T-helper 2 cell (primary cell): ENCODE measurements around the gene ADAMTS9.

Source experiments
- DNase-seq, 5 experiments: peaks; one replicate each; pipeline versions ENCODE4 v3.0.0 to v3.0.0-alpha.2; 2012 to 2022
- total RNA-seq, 2 donors: gene quantifications; one replicate each; lab custom pipeline; 2026; lab: John Stamatoyannopoulos, UW

The ADAMTS9 gene
- total RNA-seq: 0 to 0.13 reads per million in 2 donors

DNA sequence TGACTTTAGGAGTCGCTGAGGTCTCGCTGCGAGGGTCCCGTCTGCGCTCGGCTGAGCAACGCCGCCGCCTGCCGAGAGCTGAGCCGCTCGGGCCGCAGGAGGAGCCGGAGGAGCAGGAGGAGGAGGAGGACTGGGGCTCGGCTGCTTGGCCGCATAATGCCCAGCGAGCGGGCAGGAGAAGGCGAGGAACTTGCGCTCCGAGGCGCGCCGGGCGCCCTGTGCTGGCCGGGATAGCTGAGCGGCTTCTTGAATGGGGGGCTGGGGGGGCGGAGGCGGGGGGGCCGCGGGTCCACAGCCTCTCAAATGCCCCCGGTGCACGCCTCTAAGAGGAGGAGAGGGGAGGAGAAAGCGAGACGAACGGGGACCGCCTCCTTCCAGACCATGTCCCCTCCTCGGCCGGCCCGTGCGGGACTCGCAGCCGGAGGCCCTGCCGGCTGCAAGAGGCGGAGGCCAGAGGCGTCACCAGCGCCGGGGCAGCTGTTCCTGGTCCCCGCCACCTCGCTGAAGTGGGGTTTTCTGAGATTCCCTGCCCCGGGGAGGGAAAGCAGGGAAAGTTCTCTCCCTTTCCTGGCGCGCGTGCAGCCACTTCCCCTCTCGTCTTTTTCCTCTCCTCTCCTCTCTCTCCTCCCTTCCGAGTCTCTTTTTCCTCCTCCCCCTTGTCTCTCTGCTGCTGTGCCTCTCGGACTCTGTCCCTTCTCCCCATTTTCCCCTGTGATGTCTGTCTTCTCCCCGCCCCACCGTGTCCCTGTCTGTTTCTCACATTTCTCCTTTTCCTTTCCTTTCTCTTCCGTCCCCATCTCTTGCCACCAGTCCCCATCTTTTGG lies at the start of gene ADAMTS9:
ADAMTS9 (minus strand) TSS at position 220 of the 824 bp plus-strand sequence. CDS start 343 bp downstream, outside the sequence.
- DNase-seq: peak in 1 of 5 experiments; percentile 3

- DNase-seq: no peak
Observed at GRCh38 chr3:64732576-64732975, 44.8 kb upstream of the ADAMTS9 start.

DNA sequence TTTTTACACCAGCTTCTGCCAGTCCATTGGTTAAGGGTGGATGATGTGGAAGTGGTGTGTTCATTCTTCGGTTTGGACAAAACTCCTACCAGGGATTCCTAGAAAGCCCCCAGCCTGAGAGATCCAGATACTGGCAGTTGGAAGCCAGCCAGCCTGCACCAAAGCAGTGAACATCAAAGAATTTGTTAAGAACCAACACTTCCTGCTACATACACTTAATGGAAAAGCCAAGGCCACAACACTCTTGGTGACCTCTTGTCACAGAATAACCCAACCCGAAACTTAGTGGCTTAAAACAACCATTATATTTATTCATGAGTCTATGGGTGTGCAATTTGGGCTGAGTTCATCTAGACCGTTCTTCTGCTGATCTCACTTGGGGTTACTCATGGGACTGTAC lies 42.9 kb upstream of the ADAMTS9 start:
- DNase-seq: no peak

DNA sequence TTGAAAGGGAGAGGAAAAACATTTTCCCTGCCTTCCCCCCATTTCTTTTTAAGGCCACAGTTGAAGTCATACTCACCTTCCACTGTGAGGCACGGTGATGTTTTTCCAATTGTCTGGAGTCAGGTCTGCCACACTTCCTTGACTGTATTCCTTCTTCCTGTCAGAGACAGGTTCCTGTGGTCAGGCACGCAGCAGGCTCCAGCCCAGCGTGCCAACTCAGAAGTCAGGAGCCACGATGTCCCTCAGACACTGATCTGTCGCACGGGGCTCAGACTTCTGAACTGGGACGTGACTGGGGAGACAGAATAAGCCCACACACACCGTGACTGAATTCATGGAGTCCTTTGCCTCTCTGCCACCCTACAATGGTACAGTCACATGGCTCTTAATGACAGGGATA lies 41.2 kb upstream of the ADAMTS9 start:
- no peak for DNase-seq

- no peak for DNase-seq
Observed at GRCh38 chr3:64728428-64728827, 40.6 kb upstream of the ADAMTS9 start.

DNA sequence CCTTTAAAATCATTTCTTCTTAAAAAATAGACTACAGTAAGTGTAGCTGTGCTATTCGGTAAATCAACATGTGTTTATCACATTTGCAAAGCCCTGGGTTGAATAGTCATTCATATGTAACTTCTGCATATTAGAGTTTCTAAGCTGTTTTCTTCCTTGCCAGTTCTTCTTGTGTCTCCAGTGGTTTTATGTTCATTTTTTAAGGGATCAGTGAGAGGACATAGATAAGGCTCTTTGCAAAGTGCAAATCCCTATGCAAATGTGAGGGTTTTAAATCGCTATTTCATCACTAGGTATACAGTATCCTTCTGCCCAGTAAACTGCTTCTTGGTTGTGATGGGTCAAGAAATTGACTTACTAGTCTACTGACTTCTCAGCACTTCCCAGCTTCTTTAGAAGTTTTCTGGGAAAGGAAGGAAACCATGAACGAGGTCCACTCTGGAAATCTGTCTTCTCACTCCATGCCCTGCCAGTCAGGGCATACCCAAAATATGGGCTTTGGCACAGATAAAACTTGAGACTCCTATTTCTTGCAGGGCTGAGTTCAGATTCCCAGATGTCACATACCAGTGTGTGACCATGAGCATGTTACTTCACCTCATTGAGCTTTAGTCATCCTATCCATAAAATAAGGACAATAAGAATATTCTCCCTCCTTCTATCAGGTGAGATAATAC lies 38.8 kb upstream of the ADAMTS9 start:
- DNase-seq: no peak

DNA sequence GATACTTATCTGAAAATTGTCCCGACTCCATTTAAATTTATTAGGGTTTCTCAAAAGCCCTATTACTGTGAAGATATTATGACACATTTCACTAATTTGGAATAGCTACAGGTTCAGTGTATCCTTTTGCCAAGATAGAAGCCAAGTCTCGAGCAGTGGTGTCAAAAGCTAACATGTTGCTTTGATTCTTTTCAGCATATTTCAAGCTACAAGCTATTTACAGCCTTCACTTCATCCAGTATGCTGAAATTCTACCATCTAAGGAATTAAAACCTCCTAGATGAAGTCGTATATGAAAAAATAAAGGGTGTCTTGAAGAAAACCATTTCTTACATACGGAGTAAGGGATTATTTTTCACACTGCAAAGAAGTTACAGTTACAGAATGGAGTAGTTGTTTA lies 31.2 kb upstream of the ADAMTS9 start:
- DNase-seq: no peak

- no peak for DNase-seq
Observed at GRCh38 chr3:64717872-64718613, 30.2 kb upstream of the ADAMTS9 start.

GRCh38 chr3:64717411-64717810 lies 29.6 kb upstream of the ADAMTS9 start:
- no peak for DNase-seq

GRCh38 chr3:64716110-64716710 lies 28.4 kb upstream of the ADAMTS9 start:
- no peak for DNase-seq

- DNase-seq: no peak
Observed at GRCh38 chr3:64715211-64715982, 27.6 kb upstream of the ADAMTS9 start.

DNA sequence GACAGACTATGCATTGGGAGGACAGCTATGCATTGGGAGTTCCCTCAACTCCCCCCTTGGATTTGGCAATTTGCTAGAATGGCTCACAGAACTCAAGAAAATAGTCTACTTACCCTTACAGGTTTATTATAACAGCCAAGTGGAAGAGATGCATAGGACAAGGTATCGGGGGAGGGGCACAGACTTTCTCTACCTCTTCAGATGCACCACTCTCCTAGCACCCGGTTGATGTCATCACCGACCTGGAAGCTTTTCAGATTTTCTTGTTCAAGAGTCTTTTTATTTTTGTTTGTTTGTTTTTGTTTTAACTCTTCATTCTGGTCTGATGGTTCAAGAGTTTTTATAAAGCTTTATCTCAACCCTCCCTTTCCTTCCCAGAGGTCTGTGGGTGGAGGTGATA lies 20.7 kb upstream of the ADAMTS9 start:
- no peak for DNase-seq

- DNase-seq: no peak
Observed at GRCh38 chr3:64705946-64706345, 18.1 kb upstream of the ADAMTS9 start.

DNA sequence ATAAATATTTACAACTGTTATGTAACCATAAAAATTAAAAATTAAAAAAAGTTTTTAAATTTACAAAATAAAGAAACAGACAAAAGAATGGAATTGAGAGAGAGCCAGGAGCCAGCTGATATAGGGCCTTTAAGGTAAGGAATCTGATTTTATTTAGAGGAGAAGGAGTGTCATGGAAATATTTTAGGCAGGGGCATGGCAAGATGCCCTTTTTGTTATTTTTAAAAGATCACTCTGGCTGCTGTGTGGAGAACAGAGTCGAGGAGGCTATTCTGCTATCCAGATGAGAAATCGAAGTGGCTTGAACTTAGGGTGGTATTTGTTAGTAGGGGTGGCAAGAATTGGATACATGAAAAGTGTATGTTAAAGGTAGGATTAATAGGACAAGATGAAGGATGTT lies 9.1 kb upstream of the ADAMTS9 start:
- no peak for DNase-seq

DNA sequence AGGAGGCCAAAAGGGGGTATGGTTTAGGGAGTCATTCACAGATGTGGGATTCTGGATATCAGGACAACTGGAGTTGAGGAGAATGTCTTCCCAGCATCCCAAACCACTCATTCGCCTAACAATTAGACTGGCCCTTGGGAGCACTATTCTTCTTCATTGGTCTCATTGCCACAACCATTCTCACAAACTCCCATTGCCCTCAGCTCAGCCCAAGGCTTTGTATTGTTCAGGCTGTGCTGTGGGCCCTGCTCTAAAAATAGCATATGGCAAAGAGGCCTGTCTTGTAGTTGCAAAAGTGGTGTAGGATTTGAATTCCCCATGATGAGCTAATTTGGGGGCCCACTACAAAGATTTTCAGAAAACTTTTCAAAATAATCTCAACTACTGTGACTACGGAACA lies 6.3 kb upstream of the ADAMTS9 start:
- no peak for DNase-seq

GRCh38 chr3:64693031-64693430 lies 5.2 kb upstream of the ADAMTS9 start:
- no peak for DNase-seq

GRCh38 chr3:64691051-64691450 lies 3.3 kb upstream of the ADAMTS9 start:
- DNase-seq: no peak

GRCh38 chr3:64687086-64687780 lies 567 bp downstream of the ADAMTS9 start:
- no peak for DNase-seq

DNA sequence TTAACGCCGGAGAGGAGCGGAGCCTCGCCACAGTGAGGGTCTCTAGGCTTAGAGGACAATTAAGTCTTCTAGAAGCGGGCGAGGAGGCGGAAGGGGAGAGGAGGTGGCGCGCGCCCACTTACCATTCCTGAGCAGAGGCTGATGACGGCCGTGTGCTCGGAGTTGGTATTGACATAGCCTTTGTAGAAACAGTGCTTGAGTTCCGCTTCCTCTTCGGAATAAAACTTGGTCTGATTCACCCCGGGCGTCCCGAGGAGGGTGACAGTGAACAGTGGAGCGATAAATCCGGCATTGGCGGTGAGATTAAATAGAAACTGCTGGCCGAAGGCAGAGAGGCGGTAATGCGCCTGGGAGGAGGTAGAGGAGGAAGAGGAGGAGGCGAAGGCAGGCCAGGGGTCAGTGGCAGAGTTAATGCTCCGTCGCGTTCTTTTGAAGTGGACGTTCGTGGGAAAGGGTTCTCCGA lies 1.3 kb downstream of the ADAMTS9 start:
- peak in 1 of 5 experiments; percentile 3 for DNase-seq

DNA sequence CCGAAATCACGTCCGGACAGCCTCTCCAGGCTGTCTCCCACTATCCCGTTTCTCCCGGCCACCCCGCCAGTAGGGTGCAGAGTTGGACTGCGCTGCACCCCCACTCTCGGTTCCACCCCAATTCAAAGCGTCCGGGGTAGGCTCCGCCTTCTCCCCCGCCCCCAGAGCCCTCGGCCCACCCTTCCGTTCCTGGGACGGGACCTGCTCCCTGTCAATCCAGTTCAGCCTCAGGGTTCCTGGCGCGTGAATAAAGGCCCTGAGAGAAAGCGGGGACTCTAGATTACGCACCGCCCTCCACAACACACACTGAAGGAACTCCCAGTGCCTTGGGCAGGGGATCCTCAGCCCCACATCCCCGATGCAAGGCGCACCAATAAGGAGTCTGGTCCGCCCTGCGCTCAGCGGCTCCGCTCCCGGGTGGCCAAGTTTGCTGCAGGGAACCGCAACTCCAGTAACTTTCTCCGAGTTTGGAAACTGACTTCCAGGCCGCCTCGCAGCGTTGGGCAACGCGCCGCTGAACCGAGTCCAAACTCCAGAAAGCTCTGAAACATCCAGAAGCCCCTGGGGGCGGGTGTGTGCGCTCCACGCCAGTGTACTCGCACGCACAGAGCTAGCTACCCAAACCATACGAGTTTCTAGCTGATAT lies 1.9 kb downstream of the ADAMTS9 start:
- peak in 1 of 5 experiments; percentile 3 for DNase-seq

- no peak for DNase-seq
Observed at GRCh38 chr3:64685331-64685799, 2.4 kb downstream of the ADAMTS9 start.
